Heart right ventricle (tissue), 16 donors: ENCODE measurements around the gene PRKAB1. TPM values are rescaled to one million over a fixed set of nuclear protein-coding genes. Genes with fewer than 3 reads are reported as not detected.
A peak's percentile ranks its signal among the peaks of the same experiment; 100 is the strongest.

Experiments used
- ATAC-seq, 8 donors: fragments of 200-7000 bp; cut with Tn5 transposase; one replicate each; pipeline ENCODE4 v1.9.1; 2020; ENCODE audit warnings: mild to moderate bottlenecking in 8 of 8, moderate library complexity in 8 of 8, moderate number of reproducible peaks in 1 of 8
- DNase-seq, 2 donors: peaks; one replicate each; pipeline ENCODE4 v3.0.0-alpha.2; 2020
- H3K27ac ChIP-seq, 10 donors: fragments of 200-600 bp; sonication (generic) in 2 of 10; one replicate each; pipeline versions ENCODE4 v1.5.0 to v1.8.0; 2020 to 2022; ENCODE audit warnings: mild to moderate bottlenecking in 3 of 10
- H3K27me3 ChIP-seq, 7 donors: fragments of 200-600 bp; one replicate each; pipeline ENCODE4 v1.8.0; 2021 to 2022; ENCODE audit warnings: mild to moderate bottlenecking in 2 of 7
- H3K36me3 ChIP-seq, 9 donors: fragments of 200-600 bp; sonication (generic) in 1 of 9; one replicate each; pipeline versions ENCODE4 v1.5.0 to v1.8.0; 2020 to 2022; ENCODE audit warnings: mild to moderate bottlenecking in 2 of 9
- H3K4me1 ChIP-seq, 9 donors: fragments of 200-600 bp; sonication (generic) in 1 of 9; one replicate each; pipeline versions ENCODE4 v1.5.0 to v1.8.0; 2020 to 2022; ENCODE audit warnings: mild to moderate bottlenecking in 4 of 9
- H3K4me3 ChIP-seq, 10 donors: fragments of 200-600 bp; sonication (generic) in 2 of 10; one replicate each; pipeline versions ENCODE4 v1.5.0 to v1.8.0; 2020 to 2022; ENCODE audit warnings: mild to moderate bottlenecking in 7 of 10, moderate library complexity in 2 of 10
- H3K9me3 ChIP-seq, 11 donors: fragments of 200-600 bp in 10 of 11; sonication (generic) in 2 of 11; one replicate each; pipeline versions ENCODE4 v1.5.0 to v1.8.0; 2013 to 2022; ENCODE audit warnings: mild to moderate bottlenecking in 2 of 11, control low read depth in 1 of 11, moderate library complexity in 1 of 11
- CTCF ChIP-seq, 9 donors: fragments of 200-600 bp; sonication (generic) in 2 of 9; IDR thresholded peaks; one replicate each; pipeline versions ENCODE4 v1.5.0 to v1.8.0; 2021 to 2022; ENCODE audit warnings: antibody characterized with exemption in 9 of 9, mild to moderate bottlenecking in 5 of 9, moderate library complexity in 1 of 9
- WGBS, 2 donors: extraction: QIAGEN DNeasy Blood & Tissue Kit; methylation state at CpG; one replicate each; pipeline ENCODE4 v1.1.7; 2013; ENCODE audit warnings: inconsistent platforms in 1 of 2; 5-methylcytosine and 5-hydroxymethylcytosine counted together
- intact Hi-C, 10 donors: fragments of 100-400 bp; cut with DNase I; formaldehyde crosslinking; loops; one replicate each; pipeline versions ENCODE4 v1.11.1 to v1.14.2; 2022
- polyA plus RNA-seq, 2 donors: library from polyadenylated mRNA; stranded (reverse); fragments of 200-250 nt; gene quantifications; one replicate each; pipeline ENCODE4 v1.2.3, GENCODE V29; 2013
- total RNA-seq, 10 donors: library from RNA; stranded (reverse); fragmentation: NEBNext Ultra II Directional in 3 of 10; extraction: Animal tissue kit (Norgen Biotek cat#: 25700) in 3 of 10; gene quantifications; one replicate each; pipeline versions ENCODE4 v1.2.1 to v1.2.4, GENCODE V29; 2021 to 2023
- donor health status: Arrhythmogenic right ventricular cardiomyopathy.
- donor health status: ischemic (EF 13 %, LVEDD 7.1; RV severe dilation, severe dysfunction).
- donor health status: healthy with polysubstance abuse.
- donor health status: DM: no; HTN: yes; CAD: no.
- donor health status: DM: no; HTN: no; CAD: no.
- donor health status: ischemic (EF 25% LVEDD 6.9; RV normal size, moderate dysfunction).
- donor health status: ischemic (EF 25% LVEDD 5.7; RV mildly dilated, moderate dysfunction).
- donor health status: healthy.
- donor health status: DM: yes; HTN: yes; CAD: no.
- donor health status: Ischemic cardiomyopathy.
- donor health status: ischemic (EF 35%, LVEDD 5.7; RV mildly dilated, moderate dysfunction).
- donor health status: nonischemic (EF 11% LVEDD 7.7; RV severe dilation, severe dysfunction).
- donor health status: DM: yes; HTN: yes; CAD: no.
- donor health status: PGD.
- donor health status: ischemic (EF 29% LVEDD 5.4; RV normal size, mild dysfunction).
- donor health status: nonischemic (EF 23%, LVEDD 6.1; RV moderate dilation, normal function).

PRKAB1 gene
- total and polyA plus RNA-seq, 12 donors, result 8.6 to 14.5 (median 11.0) TPM

- Histone ChIP-seq H3K27me3 (no peaks in the 10 kb centered on the region), H3K27ac (peak overlapping the region in 8 of 10 donors; percentile 70 to 91 (median 78)), H3K4me1 (peaks cover 1 to 76% (median 50%) of the 10 kb centered on the region in 9 donors), H3K36me3 (peaks cover 0 to 85% (median 49%) of the 10 kb centered on the region in 9 donors), H3K9me3 (no peaks in the 10 kb centered on the region), H3K4me3 (no peak overlapping the region)
- WGBS, 2 donors, result 58 to 76% methylated on average over 7 of the region's 7 CpGs
- ATAC-seq (peak; percentile 60 to 88 (median 83)), DNase-seq (peak in 1 of 2 donors; percentile 47)
- no peak for TF ChIP-seq CTCF (IDR thresholded peaks at IDR 0.05)
- intact Hi-C loops, result no loop called here
These were observed 5.7 kb downstream of the PRKAB1 start for GRCh38 chr12:119673634-119674033.

GRCh38 chr12:119674560-119674959 is 6.6 kb downstream of the PRKAB1 start:
- Histone ChIP-seq H3K4me3 (no peak overlapping the region), H3K9me3 (no peaks in the 10 kb centered on the region), H3K27me3 (no peaks in the 10 kb centered on the region), H3K27ac (peak overlapping the region in 9 of 10 donors; percentile 32 to 91 (median 71)), H3K36me3 (peaks cover 0 to 95% (median 53%) of the 10 kb centered on the region in 9 donors), H3K4me1 (peaks cover 0 to 66% (median 49%) of the 10 kb centered on the region in 9 donors)
- intact Hi-C loops, result no loop called here
- ATAC-seq (no peak), DNase-seq (no peak)
- no peak for TF ChIP-seq CTCF (IDR thresholded peaks at IDR 0.05)
- 83% methylated on average over 4 of the region's 4 CpGs for WGBS, 2 donors

- Histone ChIP-seq H3K9me3 (no peaks in the 10 kb centered on the region), H3K36me3 (peaks cover 0 to 100% (median 64%) of the 10 kb centered on the region in 9 donors), H3K27ac (peak overlapping the region in 1 of 10 donors; percentile 56), H3K4me1 (peaks cover 0 to 52% (median 36%) of the 10 kb centered on the region in 9 donors), H3K27me3 (no peaks in the 10 kb centered on the region), H3K4me3 (no peak overlapping the region)
- TF ChIP-seq CTCF (IDR thresholded peaks at IDR 0.05), result no peak
- no peak for ATAC-seq
- intact Hi-C loops, result no loop called here
- WGBS, 2 donors, result 89 to 92% methylated on average over 9 of the region's 9 CpGs
- DNase-seq, result no peak
These were observed 8.1 kb downstream of the PRKAB1 start for GRCh38 chr12:119676022-119676421.

- Histone ChIP-seq H3K36me3 (peaks cover 0 to 100% (median 69%) of the 10 kb centered on the region in 9 donors), H3K27me3 (no peaks in the 10 kb centered on the region), H3K4me1 (peaks cover 0 to 48% (median 31%) of the 10 kb centered on the region in 9 donors), H3K27ac (no peak overlapping the region), H3K9me3 (no peaks in the 10 kb centered on the region), H3K4me3 (no peak overlapping the region)
- intact Hi-C loops, result no loop called here
- TF ChIP-seq CTCF (IDR thresholded peaks at IDR 0.05), result no peak
- 92 to 93% methylated on average over 13 of the region's 13 CpGs for WGBS, 2 donors
- ATAC-seq, result no peak
- no peak for DNase-seq
These were observed 8.6 kb downstream of the PRKAB1 start for GRCh38 chr12:119676573-119676972.
